ENCODE results near the gene SLC44A3. TPM values are rescaled to one million over a fixed set of nuclear protein-coding genes. Genes with fewer than 3 reads are reported as not detected.

The SLC44A3 gene
- total and polyA plus RNA-seq, 2 of the 13 experiments (the other 11 are each of a cell fraction or from before 2014, with no cell fraction given), result 6.8 to 14.1 TPM

DNA sequence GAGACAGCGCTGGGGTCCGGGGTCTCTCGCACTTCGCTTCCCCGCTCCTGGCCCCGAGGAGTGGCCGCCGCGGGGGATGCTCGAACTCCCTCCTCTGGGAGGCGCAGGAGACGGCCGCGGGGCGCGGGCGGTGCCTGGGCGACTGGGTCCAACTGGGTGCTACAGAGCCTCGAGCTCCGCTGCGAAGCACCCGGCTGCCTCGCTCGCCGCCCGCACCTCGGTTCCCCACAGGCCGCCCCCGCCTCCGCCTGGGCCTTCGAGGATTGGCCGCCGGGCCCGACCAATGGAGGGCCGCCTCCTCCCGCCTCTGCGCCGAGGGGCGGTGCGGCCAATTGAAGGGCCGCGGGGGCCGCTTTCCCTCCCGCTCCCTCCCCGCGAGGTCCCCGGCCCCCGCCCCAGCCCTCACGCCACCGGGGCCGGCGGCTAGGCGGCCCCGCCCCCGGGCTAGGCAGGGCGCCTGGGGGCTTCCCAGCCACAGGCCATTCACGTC, 106.8 kb downstream of the SLC44A3 start, which contains the start of gene CNN3 (continued):
- TF ChIP-seq, protein P1, sequence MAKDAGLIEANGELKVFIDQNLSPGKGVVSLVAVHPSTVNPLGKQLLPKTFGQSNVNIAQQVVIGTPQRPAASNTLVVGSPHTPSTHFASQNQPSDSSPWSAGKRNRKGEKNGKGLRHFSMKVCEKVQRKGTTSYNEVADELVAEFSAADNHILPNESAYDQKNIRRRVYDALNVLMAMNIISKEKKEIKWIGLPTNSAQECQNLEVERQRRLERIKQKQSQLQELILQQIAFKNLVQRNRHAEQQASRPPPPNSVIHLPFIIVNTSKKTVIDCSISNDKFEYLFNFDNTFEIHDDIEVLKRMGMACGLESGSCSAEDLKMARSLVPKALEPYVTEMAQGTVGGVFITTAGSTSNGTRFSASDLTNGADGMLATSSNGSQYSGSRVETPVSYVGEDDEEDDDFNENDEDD (CRISPR knock-in tag; IDR thresholded peaks at IDR 0.05; ENCODE audit: borderline replicate concordance), result peak; percentile 90
- TF ChIP-seq, protein P2, sequence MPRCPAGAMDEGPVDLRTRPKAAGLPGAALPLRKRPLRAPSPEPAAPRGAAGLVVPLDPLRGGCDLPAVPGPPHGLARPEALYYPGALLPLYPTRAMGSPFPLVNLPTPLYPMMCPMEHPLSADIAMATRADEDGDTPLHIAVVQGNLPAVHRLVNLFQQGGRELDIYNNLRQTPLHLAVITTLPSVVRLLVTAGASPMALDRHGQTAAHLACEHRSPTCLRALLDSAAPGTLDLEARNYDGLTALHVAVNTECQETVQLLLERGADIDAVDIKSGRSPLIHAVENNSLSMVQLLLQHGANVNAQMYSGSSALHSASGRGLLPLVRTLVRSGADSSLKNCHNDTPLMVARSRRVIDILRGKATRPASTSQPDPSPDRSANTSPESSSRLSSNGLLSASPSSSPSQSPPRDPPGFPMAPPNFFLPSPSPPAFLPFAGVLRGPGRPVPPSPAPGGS (CRISPR knock-in tag; IDR thresholded peaks at IDR 0.05), result peak; percentile 82
- TF ChIP-seq SP4 (CRISPR knock-in tag; IDR thresholded peaks at IDR 0.05) (peak; percentile 74; the same call in 1 of the 2 replicates), RAD21 (CRISPR knock-in tag; IDR thresholded peaks at IDR 0.05) (peak; percentile 40), ELF1 (CRISPR knock-in tag; IDR thresholded peaks at IDR 0.05) (0 out of 2 replicates have a peak, but pooled peaks have one; percentile 7), ZBTB20 (CRISPR knock-in tag; IDR thresholded peaks at IDR 0.05; ENCODE audit: borderline replicate concordance, low read depth) (peak; percentile 26; the same call in 1 of the 2 replicates), RBM39 (IDR thresholded peaks at IDR 0.05; ENCODE audit: low read depth, low read length, poor library complexity, severe bottlenecking) (peak; percentile 21), TBP (CRISPR knock-in tag; IDR thresholded peaks at IDR 0.05) (no peak), ZNF709 (CRISPR knock-in tag; IDR thresholded peaks at IDR 0.05) (peak; percentile 66; the same call in 1 of the 2 replicates), ONECUT2 (CRISPR knock-in tag; IDR thresholded peaks at IDR 0.05) (peak; percentile 44; the same call in 1 of the 2 replicates), TSC22D2 (CRISPR knock-in tag; IDR thresholded peaks at IDR 0.05; ENCODE audit: borderline replicate concordance) (peak; percentile 49; the same call in 1 of the 2 replicates), ZNF121 (CRISPR knock-in tag; IDR thresholded peaks at IDR 0.05) (0 out of 2 replicates have a peak, but pooled peaks have one; percentile 4), ZNF619 (CRISPR knock-in tag; IDR thresholded peaks at IDR 0.05) (peak; percentile 15), TMF1 (CRISPR knock-in tag; IDR thresholded peaks at IDR 0.05; ENCODE audit: low read depth) (peak; percentile 87; the same call in 1 of the 2 replicates)
- TF ChIP-seq, protein P3, sequence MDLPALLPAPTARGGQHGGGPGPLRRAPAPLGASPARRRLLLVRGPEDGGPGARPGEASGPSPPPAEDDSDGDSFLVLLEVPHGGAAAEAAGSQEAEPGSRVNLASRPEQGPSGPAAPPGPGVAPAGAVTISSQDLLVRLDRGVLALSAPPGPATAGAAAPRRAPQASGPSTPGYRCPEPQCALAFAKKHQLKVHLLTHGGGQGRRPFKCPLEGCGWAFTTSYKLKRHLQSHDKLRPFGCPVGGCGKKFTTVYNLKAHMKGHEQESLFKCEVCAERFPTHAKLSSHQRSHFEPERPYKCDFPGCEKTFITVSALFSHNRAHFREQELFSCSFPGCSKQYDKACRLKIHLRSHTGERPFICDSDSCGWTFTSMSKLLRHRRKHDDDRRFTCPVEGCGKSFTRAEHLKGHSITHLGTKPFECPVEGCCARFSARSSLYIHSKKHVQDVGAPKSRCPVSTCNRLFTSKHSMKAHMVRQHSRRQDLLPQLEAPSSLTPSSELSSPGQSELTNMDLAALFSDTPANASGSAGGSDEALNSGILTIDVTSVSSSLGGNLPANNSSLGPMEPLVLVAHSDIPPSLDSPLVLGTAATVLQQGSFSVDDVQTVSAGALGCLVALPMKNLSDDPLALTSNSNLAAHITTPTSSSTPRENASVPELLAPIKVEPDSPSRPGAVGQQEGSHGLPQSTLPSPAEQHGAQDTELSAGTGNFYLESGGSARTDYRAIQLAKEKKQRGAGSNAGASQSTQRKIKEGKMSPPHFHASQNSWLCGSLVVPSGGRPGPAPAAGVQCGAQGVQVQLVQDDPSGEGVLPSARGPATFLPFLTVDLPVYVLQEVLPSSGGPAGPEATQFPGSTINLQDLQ (CRISPR knock-in tag; IDR thresholded peaks at IDR 0.05), result peak; percentile 80
- TF ChIP-seq, protein P4, sequence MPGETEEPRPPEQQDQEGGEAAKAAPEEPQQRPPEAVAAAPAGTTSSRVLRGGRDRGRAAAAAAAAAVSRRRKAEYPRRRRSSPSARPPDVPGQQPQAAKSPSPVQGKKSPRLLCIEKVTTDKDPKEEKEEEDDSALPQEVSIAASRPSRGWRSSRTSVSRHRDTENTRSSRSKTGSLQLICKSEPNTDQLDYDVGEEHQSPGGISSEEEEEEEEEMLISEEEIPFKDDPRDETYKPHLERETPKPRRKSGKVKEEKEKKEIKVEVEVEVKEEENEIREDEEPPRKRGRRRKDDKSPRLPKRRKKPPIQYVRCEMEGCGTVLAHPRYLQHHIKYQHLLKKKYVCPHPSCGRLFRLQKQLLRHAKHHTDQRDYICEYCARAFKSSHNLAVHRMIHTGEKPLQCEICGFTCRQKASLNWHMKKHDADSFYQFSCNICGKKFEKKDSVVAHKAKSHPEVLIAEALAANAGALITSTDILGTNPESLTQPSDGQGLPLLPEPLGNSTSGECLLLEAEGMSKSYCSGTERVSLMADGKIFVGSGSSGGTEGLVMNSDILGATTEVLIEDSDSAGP (CRISPR knock-in tag; IDR thresholded peaks at IDR 0.05; ENCODE audit: borderline replicate concordance), result peak; percentile 59
- TF ChIP-seq, protein P5, sequence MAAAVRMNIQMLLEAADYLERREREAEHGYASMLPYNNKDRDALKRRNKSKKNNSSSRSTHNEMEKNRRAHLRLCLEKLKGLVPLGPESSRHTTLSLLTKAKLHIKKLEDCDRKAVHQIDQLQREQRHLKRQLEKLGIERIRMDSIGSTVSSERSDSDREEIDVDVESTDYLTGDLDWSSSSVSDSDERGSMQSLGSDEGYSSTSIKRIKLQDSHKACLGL (CRISPR knock-in tag; IDR thresholded peaks at IDR 0.05), result peak; percentile 81; the same call in 1 of the 2 replicates
- TF ChIP-seq, protein P6, sequence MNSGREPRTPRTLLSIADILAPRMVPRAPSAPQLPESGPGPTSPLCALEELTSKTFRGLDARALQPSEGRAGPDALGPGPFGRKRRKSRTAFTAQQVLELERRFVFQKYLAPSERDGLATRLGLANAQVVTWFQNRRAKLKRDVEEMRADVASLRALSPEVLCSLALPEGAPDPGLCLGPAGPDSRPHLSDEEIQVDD (CRISPR knock-in tag; IDR thresholded peaks at IDR 0.05; ENCODE audit: borderline replicate concordance), result peak; percentile 42; the same call in 1 of the 2 replicates
- TF ChIP-seq, protein P7, sequence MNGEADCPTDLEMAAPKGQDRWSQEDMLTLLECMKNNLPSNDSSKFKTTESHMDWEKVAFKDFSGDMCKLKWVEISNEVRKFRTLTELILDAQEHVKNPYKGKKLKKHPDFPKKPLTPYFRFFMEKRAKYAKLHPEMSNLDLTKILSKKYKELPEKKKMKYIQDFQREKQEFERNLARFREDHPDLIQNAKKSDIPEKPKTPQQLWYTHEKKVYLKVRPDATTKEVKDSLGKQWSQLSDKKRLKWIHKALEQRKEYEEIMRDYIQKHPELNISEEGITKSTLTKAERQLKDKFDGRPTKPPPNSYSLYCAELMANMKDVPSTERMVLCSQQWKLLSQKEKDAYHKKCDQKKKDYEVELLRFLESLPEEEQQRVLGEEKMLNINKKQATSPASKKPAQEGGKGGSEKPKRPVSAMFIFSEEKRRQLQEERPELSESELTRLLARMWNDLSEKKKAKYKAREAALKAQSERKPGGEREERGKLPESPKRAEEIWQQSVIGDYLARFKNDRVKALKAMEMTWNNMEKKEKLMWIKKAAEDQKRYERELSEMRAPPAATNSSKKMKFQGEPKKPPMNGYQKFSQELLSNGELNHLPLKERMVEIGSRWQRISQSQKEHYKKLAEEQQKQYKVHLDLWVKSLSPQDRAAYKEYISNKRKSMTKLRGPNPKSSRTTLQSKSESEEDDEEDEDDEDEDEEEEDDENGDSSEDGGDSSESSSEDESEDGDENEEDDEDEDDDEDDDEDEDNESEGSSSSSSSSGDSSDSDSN (CRISPR knock-in tag; IDR thresholded peaks at IDR 0.05), result peak; percentile 78; the same call in 1 of the 2 replicates

All from HepG2 (cell line).